Measurements from ENCODE around the gene ZNF497. TPM values are rescaled to one million over a fixed set of nuclear protein-coding genes. Genes with fewer than 3 reads are reported as not detected.
A peak's percentile ranks its signal among the peaks of the same experiment; 100 is the strongest.

The ZNF497 gene
- total and polyA plus RNA-seq, 2 of the 13 experiments (the other 11 are each of a cell fraction or from before 2014, with no cell fraction given): 1.5 to 1.9 TPM

DNA sequence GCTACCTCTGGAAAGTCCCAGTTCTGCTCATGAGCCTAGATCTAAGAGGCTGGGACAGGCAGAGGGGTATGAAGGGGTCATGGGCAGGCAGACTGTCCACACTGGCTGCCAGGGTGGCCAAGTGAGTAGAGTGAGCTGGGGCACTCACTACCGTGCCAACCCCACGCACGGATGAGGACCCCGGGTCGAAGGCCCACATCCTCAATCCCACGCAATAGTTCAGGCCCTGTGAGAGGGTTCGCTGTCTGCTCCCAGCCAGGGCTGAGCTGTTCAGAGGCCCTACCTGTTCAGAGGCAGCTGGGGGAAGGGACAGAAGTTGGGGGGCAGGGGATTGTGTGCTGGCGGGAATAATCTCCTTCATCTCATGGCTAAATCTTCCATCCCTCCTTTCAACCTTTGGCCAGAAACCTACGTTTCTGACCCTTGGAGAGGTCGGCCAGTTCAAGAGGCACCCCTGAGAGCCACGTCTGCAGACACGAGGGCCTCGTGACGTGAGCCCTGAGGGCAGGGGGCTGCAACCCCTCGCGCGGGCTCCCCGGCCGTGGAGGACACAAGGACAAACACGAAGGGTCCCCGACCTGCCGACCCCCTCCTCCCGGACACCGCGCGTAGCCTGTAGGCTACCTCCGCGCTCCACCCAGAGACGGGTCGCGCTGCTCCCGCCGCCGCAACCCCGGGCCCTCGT lies 23.5 kb upstream of the ZNF497 start (continued):
- TF ChIP-seq PHF5A (CRISPR knock-in tag; IDR thresholded peaks at IDR 0.05; ENCODE audit: low read depth, unreplicated experiment) (no peak), ZNF530 (CRISPR knock-in tag; IDR thresholded peaks at IDR 0.05; ENCODE audit: low read depth) (no peak), ATF5 (CRISPR knock-in tag; IDR thresholded peaks at IDR 0.05; ENCODE audit: low read depth) (no peak), ZSCAN31 (CRISPR knock-in tag; IDR thresholded peaks at IDR 0.05; ENCODE audit: low read depth) (peak; percentile 5; the same call in 1 of the 2 replicates), CBX5 (CRISPR knock-in tag; IDR thresholded peaks at IDR 0.05; ENCODE audit: borderline replicate concordance) (no peak), ERF (CRISPR knock-in tag; IDR thresholded peaks at IDR 0.05) (no peak), ZMAT5 (CRISPR knock-in tag; IDR thresholded peaks at IDR 0.05; ENCODE audit: borderline replicate concordance, low read depth) (no peak), ZNF564 (CRISPR knock-in tag; IDR thresholded peaks at IDR 0.05) (no peak), ZNF563 (CRISPR knock-in tag; IDR thresholded peaks at IDR 0.05) (no peak), ZNF331 (CRISPR knock-in tag; IDR thresholded peaks at IDR 0.05) (no peak), CCAR2 (optimal IDR thresholded peaks at IDR 0.05; ENCODE audit: low read depth, low read length) (no peak), EEA1 (CRISPR knock-in tag; IDR thresholded peaks at IDR 0.05; ENCODE audit: borderline replicate concordance) (no peak), AHDC1 (CRISPR knock-in tag; IDR thresholded peaks at IDR 0.05; ENCODE audit: borderline replicate concordance) (no peak), ARNTL (CRISPR knock-in tag; IDR thresholded peaks at IDR 0.05) (peak; percentile 25; the same call in 1 of the 2 replicates), NFIC (IDR thresholded peaks at IDR 0.05; ENCODE audit: low read length) (no peak), ZNF761 (CRISPR knock-in tag; conservative IDR thresholded peaks at IDR 0.05) (peak; percentile 90; the same call in 1 of the 2 replicates)
- TF ChIP-seq, protein P1, sequence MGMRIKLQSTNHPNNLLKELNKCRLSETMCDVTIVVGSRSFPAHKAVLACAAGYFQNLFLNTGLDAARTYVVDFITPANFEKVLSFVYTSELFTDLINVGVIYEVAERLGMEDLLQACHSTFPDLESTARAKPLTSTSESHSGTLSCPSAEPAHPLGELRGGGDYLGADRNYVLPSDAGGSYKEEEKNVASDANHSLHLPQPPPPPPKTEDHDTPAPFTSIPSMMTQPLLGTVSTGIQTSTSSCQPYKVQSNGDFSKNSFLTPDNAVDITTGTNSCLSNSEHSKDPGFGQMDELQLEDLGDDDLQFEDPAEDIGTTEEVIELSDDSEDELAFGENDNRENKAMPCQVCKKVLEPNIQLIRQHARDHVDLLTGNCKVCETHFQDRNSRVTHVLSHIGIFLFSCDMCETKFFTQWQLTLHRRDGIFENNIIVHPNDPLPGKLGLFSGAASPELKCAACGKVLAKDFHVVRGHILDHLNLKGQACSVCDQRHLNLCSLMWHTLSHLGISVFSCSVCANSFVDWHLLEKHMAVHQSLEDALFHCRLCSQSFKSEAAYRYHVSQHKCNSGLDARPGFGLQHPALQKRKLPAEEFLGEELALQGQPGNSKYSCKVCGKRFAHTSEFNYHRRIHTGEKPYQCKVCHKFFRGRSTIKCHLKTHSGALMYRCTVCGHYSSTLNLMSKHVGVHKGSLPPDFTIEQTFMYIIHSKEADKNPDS (CRISPR knock-in tag; IDR thresholded peaks at IDR 0.05): no peak
- TF ChIP-seq, protein P2, sequence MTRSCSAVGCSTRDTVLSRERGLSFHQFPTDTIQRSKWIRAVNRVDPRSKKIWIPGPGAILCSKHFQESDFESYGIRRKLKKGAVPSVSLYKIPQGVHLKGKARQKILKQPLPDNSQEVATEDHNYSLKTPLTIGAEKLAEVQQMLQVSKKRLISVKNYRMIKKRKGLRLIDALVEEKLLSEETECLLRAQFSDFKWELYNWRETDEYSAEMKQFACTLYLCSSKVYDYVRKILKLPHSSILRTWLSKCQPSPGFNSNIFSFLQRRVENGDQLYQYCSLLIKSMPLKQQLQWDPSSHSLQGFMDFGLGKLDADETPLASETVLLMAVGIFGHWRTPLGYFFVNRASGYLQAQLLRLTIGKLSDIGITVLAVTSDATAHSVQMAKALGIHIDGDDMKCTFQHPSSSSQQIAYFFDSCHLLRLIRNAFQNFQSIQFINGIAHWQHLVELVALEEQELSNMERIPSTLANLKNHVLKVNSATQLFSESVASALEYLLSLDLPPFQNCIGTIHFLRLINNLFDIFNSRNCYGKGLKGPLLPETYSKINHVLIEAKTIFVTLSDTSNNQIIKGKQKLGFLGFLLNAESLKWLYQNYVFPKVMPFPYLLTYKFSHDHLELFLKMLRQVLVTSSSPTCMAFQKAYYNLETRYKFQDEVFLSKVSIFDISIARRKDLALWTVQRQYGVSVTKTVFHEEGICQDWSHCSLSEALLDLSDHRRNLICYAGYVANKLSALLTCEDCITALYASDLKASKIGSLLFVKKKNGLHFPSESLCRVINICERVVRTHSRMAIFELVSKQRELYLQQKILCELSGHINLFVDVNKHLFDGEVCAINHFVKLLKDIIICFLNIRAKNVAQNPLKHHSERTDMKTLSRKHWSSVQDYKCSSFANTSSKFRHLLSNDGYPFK (CRISPR knock-in tag; IDR thresholded peaks at IDR 0.05; ENCODE audit: borderline replicate concordance): no peak
